ENCODE measurements around the gene BAIAP2.

The BAIAP2 gene

GRCh38 chr17:81114351-81115093 is 79.6 kb downstream of the BAIAP2 start:
- DNase-seq, result no peak

GRCh38 chr17:81115219-81115618 is 80.3 kb downstream of the BAIAP2 start:
- DNase-seq, result no peak

- no peak for DNase-seq
Measured at GRCh38 chr17:81115749-81116464, 81.0 kb downstream of the BAIAP2 start.

GRCh38 chr17:81116704-81117103 is 81.8 kb downstream of the BAIAP2 start:
- no peak for DNase-seq

- DNase-seq, result no peak
Measured at GRCh38 chr17:81117672-81118198, 82.8 kb downstream of the BAIAP2 start.

GRCh38 chr17:81118308-81119221 is 83.6 kb downstream of the BAIAP2 start:
- no peak for DNase-seq

- peak; percentile 89 for DNase-seq
Measured at GRCh38 chr17:81119223-81120148, 84.5 kb downstream of the BAIAP2 start.

GRCh38 chr17:81120149-81120484 is 85.2 kb downstream of the BAIAP2 start:
- DNase-seq, result peak; percentile 39

GRCh38 chr17:81120695-81121621 is 86.0 kb downstream of the BAIAP2 start:
- DNase-seq, result no peak

- no peak for DNase-seq
Measured at GRCh38 chr17:81121841-81122733, 87.1 kb downstream of the BAIAP2 start.

- no peak for DNase-seq
Measured at GRCh38 chr17:81123052-81124048, 88.4 kb downstream of the BAIAP2 start.

GRCh38 chr17:81124377-81124776 is 89.4 kb downstream of the BAIAP2 start:
- DNase-seq, result no peak

- DNase-seq, result peak; percentile 14
Measured at GRCh38 chr17:81125573-81126081, 90.7 kb downstream of the BAIAP2 start.

- DNase-seq, result no peak
Measured at GRCh38 chr17:81126281-81127132, 91.6 kb downstream of the BAIAP2 start.

- no peak for DNase-seq
Measured at GRCh38 chr17:81127133-81127455, 92.1 kb downstream of the BAIAP2 start.

GRCh38 chr17:81127526-81128177 is 92.7 kb downstream of the BAIAP2 start:
- no peak for DNase-seq

- DNase-seq, result no peak
Measured at GRCh38 chr17:81128338-81128737, 93.4 kb downstream of the BAIAP2 start.

Data from NCI-H1092 treated with DMSO at 0.1 percent for 48 hours (cell line).